K562 (cell line): ENCODE measurements around the gene PRKAR1B. TPM values are rescaled to one million over a fixed set of nuclear protein-coding genes. Genes with fewer than 3 reads are reported as not detected.

Source experiments
- ATAC-seq: fragments of 200-7000 bp; cut with Tn5 transposase; 3 replicates; pipeline ENCODE4 v1.9.1; 2020; ENCODE audit warnings: moderate library complexity
- BruUV-seq: library from RNA; stranded (reverse); fragments of 400-500 nt; replicated peaks from 2 replicates; lab custom pipeline; 2021; lab: Mats Ljungman, UMichigan
- CTCF ChIA-PET: fragments of 300-600 bp; formaldehyde crosslinking; extraction: SDS; loops from one replicate; lab custom pipeline; 2021; ENCODE audit warnings: low intra/inter-chr PET ratio; lab: Yijun Ruan, JAX
- POLR2A ChIA-PET: fragments of 300-600, 350-650 bp; sonication (Branson Sonifier 250); formaldehyde crosslinking; extraction: SDS; loops from one replicate; lab custom pipeline; 2021; ENCODE audit warnings: antibody characterized with exemption, inconsistent platforms; lab: Yijun Ruan, JAX
- DNase-seq, 4 experiments: peaks; one replicate each; pipeline versions ENCODE4 v3.0.0 to v3.0.0-alpha.2; 2011 to 2018; ENCODE audit warnings: low spot score in 3 of 4, mixed read lengths in 3 of 4; ENCODE audit errors: extremely low read depth in 1 of 4
- FAIRE-seq: peaks from 2 replicates; lab custom pipeline; 2011; peaks lifted over from hg19 to GRCh38; lab: Jason Lieb, UNC
- H2AFZ ChIP-seq: 2 replicates; pipeline ENCODE4 v1.6.0; 2011; ENCODE audit warnings: low read depth, low read length, control low read depth, inconsistent platforms
- H3K27ac ChIP-seq: fragments of 200-600 bp; 3 replicates; pipeline ENCODE4 v1.8.0; 2011; ENCODE audit warnings: low read depth, mild to moderate bottlenecking, control low read depth, inconsistent platforms, low read length, moderate library complexity, mixed read lengths; ENCODE audit errors: extremely low read depth
- H3K27me3 ChIP-seq, 2 experiments: fragments of 300-600 bp in 1 of 2; 2 replicates in 1 of 2; 3 replicates in 1 of 2; pipeline versions ENCODE4 v1.6.0 to v1.8.0; 2011; ENCODE audit warnings: inconsistent platforms in 2 of 2, low read length in 2 of 2, mild to moderate bottlenecking in 1 of 2, mixed read lengths in 1 of 2, moderate library complexity in 1 of 2; ENCODE audit not compliant: control insufficient read depth in 2 of 2, insufficient read depth in 2 of 2
- H3K36me3 ChIP-seq: fragments of 300-600 bp; 3 replicates; pipeline ENCODE4 v1.8.0; 2011; ENCODE audit warnings: mild to moderate bottlenecking, low read length, inconsistent platforms; ENCODE audit not compliant: control insufficient read depth, insufficient read depth
- H3K4me1 ChIP-seq, 2 experiments: fragments of 200-600 bp in 1 of 2; replicated peaks in 1 of 2; 2 replicates in 1 of 2; 3 replicates in 1 of 2; pipeline versions ENCODE4 v1.5.1 to v1.8.0; 2011; ENCODE audit warnings: inconsistent platforms in 2 of 2, low read length in 2 of 2, mild to moderate bottlenecking in 1 of 2, mixed read lengths in 1 of 2, moderate library complexity in 1 of 2; ENCODE audit not compliant: control insufficient read depth in 2 of 2, insufficient read depth in 2 of 2
- H3K4me2 ChIP-seq: 2 replicates; pipeline ENCODE4 v1.6.1; 2011; ENCODE audit warnings: low read length, control low read depth, inconsistent platforms, mixed read lengths; ENCODE audit not compliant: insufficient read depth
- H3K4me3 ChIP-seq: fragments of 200-600 bp; sonication (generic), shearing (Covaris generic); 2 replicates; pipeline ENCODE4 v1.5.1; 2016; ENCODE audit warnings: control low read depth, inconsistent platforms
- H3K79me2 ChIP-seq: fragments of 200-600 bp; 3 replicates; pipeline ENCODE4 v1.8.0; 2011; ENCODE audit warnings: low read length, inconsistent platforms; ENCODE audit not compliant: control insufficient read depth, insufficient read depth
- H3K9ac ChIP-seq, 2 experiments: 2 replicates each; pipeline versions ENCODE4 v1.6.0 to v1.6.1; 2011; ENCODE audit warnings: low read depth in 2 of 2, low read length in 2 of 2, control low read depth in 1 of 2, inconsistent platforms in 1 of 2, mild to moderate bottlenecking in 1 of 2, mixed read lengths in 1 of 2; ENCODE audit not compliant: insufficient read depth in 1 of 2
- H3K9me1 ChIP-seq: one replicate; pipeline ENCODE4 v1.6.0; 2011; ENCODE audit warnings: inconsistent platforms, mild to moderate bottlenecking, low read length, moderate library complexity; ENCODE audit not compliant: control insufficient read depth, insufficient read depth
- H3K9me3 ChIP-seq: replicated peaks from 2 replicates; pipeline ENCODE4 v1.5.1; 2011; ENCODE audit warnings: low read depth, low read length, inconsistent platforms; ENCODE audit not compliant: control insufficient read depth, insufficient read depth
- H4K20me1 ChIP-seq: replicated peaks from 2 replicates; pipeline ENCODE4 v1.6.1; 2011; ENCODE audit warnings: low read length, inconsistent platforms, mixed read lengths; ENCODE audit not compliant: control insufficient read depth, insufficient read depth
- CREBBP ChIP-seq: IDR thresholded peaks from one replicate; pipeline ENCODE4 v1.6.1; 2012; ENCODE audit warnings: low read depth, mild to moderate bottlenecking, control low read depth, inconsistent platforms, low read length
- HSF4 ChIP-seq: fragments of 250-450 bp; sonication (Bioruptor Pico); IDR thresholded peaks from 2 replicates; pipeline ENCODE4 v2.1.2; 2022; ENCODE audit warnings: mild to moderate bottlenecking, moderate library complexity, borderline replicate concordance
- SAFB2 ChIP-seq: fragments of 200-400 bp; formaldehyde crosslinking; IDR thresholded peaks from 2 replicates; pipeline ENCODE4 v1.6.1; 2018; ENCODE audit warnings: borderline replicate concordance, low read length, low read depth, moderate library complexity; ENCODE audit not compliant: severe bottlenecking
- SP1 ChIP-seq: sonication (generic); formaldehyde crosslinking; IDR thresholded peaks from 2 replicates; pipeline ENCODE4 v1.8.1; 2022; ENCODE audit warnings: mild to moderate bottlenecking, missing genetic modification reagents
- TCF3 ChIP-seq: sonication (generic); formaldehyde crosslinking; IDR thresholded peaks from 2 replicates; pipeline ENCODE4 v1.4.0; 2020; ENCODE audit warnings: mild to moderate bottlenecking, missing genetic modification reagents
- WGBS: fragments of 100-300 bp; shearing (Covaris generic); methylation state at CpG from one replicate; pipeline ENCODE4 v1.1.6; 2016; ENCODE audit warnings: low coverage, mixed read lengths; ENCODE audit not compliant: insufficient coverage; ENCODE audit errors: missing lambda C conversion rate; 5-methylcytosine and 5-hydroxymethylcytosine counted together
- in situ Hi-C: fragments of 300-500 bp; cut with MboI; formaldehyde crosslinking; loops from 4 replicates; pipeline ENCODE4 v1.15.0; 2018; ENCODE audit warnings: inconsistent platforms, mixed read lengths
- intact Hi-C: fragments of 100-400 bp; cut with micrococcal nuclease; formaldehyde crosslinking; loops from 2 replicates; pipeline ENCODE4 v1.14.2; 2022
- polyA plus RNA-seq, 8 experiments: library from polyadenylated mRNA; depleted of rRNA in 4 of 8; stranded (reverse) in 5 of 8; unstranded in 3 of 8; fragments of >200 nt; fragmentation: Nextera tagmentation in 2 of 8; fragmentation: Illumina TruSeq in 1 of 8; extraction: Ambion mirVana in 2 of 8; extraction: Trizol in 1 of 8; gene quantifications; 2 replicates each; pipeline versions ENCODE4 v1.2.1 to v1.2.3, GENCODE V29; 2011 to 2014; ENCODE audit warnings: inconsistent platforms in 1 of 8, missing spikeins in 1 of 8
- total RNA-seq, 7 experiments: library from RNA; depleted of rRNA in 6 of 7; stranded (reverse); fragments of >200 nt in 6 of 7; fragmentation: Illumina TruSeq in 2 of 7; extraction: Trizol in 2 of 7; gene quantifications; 2 replicates each; pipeline versions ENCODE4 v1.2.1 to v1.2.3, GENCODE V29; 2011 to 2021; ENCODE audit warnings: low replicate concordance in 1 of 7

The PRKAR1B gene
- total and polyA plus RNA-seq, 9 of the 15 experiments (the other 6 are each of a cell fraction or from before 2014, with no cell fraction given), result 0.99 to 30.5 (median 12.7) TPM

DNA sequence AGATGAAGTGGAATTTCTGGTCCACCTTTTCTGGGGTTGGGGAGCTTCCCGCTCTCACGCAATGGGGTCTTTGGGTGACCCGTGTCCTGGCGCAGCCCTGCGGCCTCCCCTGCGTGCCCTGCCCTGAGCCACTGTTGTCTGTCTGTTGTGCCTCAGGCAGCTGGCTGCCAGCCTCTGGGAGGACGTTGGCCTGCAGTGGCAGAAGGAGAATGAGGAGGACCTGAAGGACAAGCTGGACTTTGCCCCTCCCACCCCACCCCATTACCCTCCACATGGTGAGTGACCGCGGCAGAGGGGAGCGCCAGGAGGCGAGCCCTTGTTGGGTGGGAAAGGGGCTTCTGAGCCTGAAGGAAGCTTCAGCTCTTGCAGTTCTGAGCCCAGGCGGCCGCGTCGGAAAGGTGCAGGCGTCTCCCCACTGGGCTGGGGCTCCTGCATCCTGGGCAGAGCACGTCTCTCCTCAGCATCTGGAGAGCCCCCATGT, 14.2 kb upstream of the PRKAR1B start:
- in situ Hi-C loops, result no loop called here
- CTCF ChIA-PET, result no interaction called here
- WGBS, result 95% methylated on average over 15 of the region's 17 CpGs
- Histone ChIP-seq H3K4me3 (no peak overlapping the region), H3K4me1 (peaks cover 0 to 11% of the 10 kb centered on the region in 2 experiments; a peak in 2 of 5 replicates)
- TF ChIP-seq HSF4, result no peak
- TF ChIP-seq TCF3 (CRISPR knock-in tag), result no peak
- TF ChIP-seq SP1, result no peak
- no peak for TF ChIP-seq CREBBP
- TF ChIP-seq SAFB2, result no peak
- TF ChIP-seq, all 486 proteins: peak for 0
- intact Hi-C loops, result no loop called here
- Histone ChIP-seq H3K9ac (no peak overlapping the region), H3K36me3 (peaks cover 77% of the 10 kb centered on the region), H3K9me3 (peaks cover 4% of the 10 kb centered on the region; the same call in 1 of the 2 replicates), H3K27ac (no peak overlapping the region), H3K9me1 (no peaks in the 10 kb centered on the region), H2AFZ (no peak overlapping the region), H4K20me1 (no peaks in the 10 kb centered on the region), H3K79me2 (peaks cover 41% of the 10 kb centered on the region), H3K4me2 (no peak overlapping the region), H3K27me3 (no peaks in the 10 kb centered on the region)
- FAIRE-seq (no peak), DNase-seq (no peak), ATAC-seq (no peak)
- BruUV-seq, result no TSS peak
- POLR2A ChIA-PET, result interaction anchor here (1.2 kb wide), 1 partner anchor 20 kb away, joined by 5 read pairs; no protein-coding TSS in a partner anchor
